ENCODE results near the gene TLCD3A. TPM values are rescaled to one million over a fixed set of nuclear protein-coding genes. Genes with fewer than 3 reads are reported as not detected.

TLCD3A gene
- polyA plus RNA-seq, 1 of the 3 experiments (the other 2 are of a cell fraction) = 31.7 TPM

DNA sequence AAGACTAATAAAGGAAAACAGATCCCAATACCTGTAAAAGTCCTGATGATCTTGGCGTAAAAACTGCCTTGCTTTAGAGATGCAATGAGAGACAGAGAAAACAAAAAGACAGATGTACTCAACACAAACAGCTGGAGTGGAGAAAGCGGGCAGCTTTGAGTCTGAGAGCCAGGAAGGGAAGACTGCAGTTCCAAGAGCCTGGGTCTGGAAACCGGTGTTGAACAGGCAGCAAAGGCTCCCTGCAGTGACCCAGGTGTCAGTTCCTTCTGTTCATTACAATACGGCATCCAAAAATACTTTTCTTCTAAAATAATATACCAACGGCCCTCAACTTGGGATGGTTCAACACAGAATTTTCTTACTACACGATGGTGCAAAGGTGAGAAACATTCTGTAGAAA lies 47.4 kb upstream of the TLCD3A start (continued):
- TF ChIP-seq, protein P1, sequence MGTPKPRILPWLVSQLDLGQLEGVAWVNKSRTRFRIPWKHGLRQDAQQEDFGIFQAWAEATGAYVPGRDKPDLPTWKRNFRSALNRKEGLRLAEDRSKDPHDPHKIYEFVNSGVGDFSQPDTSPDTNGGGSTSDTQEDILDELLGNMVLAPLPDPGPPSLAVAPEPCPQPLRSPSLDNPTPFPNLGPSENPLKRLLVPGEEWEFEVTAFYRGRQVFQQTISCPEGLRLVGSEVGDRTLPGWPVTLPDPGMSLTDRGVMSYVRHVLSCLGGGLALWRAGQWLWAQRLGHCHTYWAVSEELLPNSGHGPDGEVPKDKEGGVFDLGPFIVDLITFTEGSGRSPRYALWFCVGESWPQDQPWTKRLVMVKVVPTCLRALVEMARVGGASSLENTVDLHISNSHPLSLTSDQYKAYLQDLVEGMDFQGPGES (IDR thresholded peaks at IDR 0.05; ENCODE audit: low read depth, low read length) = no peak
- TF ChIP-seq TAF1 (IDR thresholded peaks at IDR 0.05; ENCODE audit: borderline replicate concordance, low read depth, low read length) (no peak), GATA2 (CRISPR knock-in tag; IDR thresholded peaks at IDR 0.05) (no peak)

DNA sequence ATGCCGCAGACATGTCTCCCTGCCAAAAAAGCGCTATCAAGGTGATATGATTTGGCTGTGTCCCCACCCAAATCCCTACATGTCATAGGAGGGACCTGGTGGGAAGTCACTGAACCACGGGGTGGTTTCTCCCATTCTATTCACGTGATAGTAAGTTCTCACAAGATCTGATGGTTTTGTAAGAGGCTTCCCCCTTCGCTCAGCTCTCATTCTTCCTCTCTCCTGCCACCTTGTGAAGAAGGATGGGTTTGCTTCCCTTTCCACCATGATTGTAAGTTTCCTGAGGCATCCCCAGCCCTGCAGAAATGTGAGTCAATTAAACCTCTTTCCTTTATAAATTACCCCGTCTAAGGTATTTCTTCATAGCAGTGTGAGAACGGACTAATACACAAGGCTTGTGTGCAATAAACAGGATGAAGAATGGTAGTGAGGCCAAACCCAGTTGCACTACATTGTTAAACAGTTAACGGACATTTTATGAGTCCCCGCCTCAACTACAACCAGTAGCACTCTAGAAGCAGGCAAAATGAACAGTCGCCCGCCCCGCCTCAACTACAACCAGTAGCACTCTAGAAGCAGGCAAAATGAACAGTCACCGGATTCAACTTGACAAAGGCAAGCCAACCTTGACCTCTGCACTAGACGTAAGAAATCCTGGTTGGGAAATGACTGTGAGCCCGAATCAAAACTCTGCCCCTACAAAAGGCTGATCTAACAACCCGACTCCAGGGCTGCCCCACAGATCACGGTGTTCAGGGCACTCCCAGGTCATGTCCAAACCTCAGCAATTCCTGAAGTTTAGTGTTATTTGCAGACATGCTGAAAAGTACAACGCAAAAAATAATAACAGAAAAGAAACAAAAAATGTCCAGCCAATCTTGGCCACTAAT lies 44.1 kb upstream of the TLCD3A start:
- H4K20me1 ChIP-seq (ENCODE audit: insufficient read depth) = no peaks in the 10 kb centered on the region
- no peaks in the 10 kb centered on the region for H3K9me2 ChIP-seq
- H3K4me2 ChIP-seq = no peak overlapping the region
- ChIA-PET CTCF (interaction anchor here (1.2 to 7.1 kb wide), 6 partner anchors 11 to 276 kb away, joined by 3 to 54 read pairs (median 16); no protein-coding TSS in a partner anchor), POLR2A (no interaction called here)
- H3F3A ChIP-seq (replicated peaks; ENCODE audit: insufficient read depth) = peaks cover 17% of the 10 kb centered on the region
- no peak overlapping the region for H3K9ac ChIP-seq
- TF ChIP-seq EP300 (IDR thresholded peaks at IDR 0.05; ENCODE audit: borderline replicate concordance in 1 of 2, low read depth in 1 of 2, low read length in 1 of 2) = no peak
- TF ChIP-seq, protein P2, sequence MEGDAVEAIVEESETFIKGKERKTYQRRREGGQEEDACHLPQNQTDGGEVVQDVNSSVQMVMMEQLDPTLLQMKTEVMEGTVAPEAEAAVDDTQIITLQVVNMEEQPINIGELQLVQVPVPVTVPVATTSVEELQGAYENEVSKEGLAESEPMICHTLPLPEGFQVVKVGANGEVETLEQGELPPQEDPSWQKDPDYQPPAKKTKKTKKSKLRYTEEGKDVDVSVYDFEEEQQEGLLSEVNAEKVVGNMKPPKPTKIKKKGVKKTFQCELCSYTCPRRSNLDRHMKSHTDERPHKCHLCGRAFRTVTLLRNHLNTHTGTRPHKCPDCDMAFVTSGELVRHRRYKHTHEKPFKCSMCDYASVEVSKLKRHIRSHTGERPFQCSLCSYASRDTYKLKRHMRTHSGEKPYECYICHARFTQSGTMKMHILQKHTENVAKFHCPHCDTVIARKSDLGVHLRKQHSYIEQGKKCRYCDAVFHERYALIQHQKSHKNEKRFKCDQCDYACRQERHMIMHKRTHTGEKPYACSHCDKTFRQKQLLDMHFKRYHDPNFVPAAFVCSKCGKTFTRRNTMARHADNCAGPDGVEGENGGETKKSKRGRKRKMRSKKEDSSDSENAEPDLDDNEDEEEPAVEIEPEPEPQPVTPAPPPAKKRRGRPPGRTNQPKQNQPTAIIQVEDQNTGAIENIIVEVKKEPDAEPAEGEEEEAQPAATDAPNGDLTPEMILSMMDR (IDR thresholded peaks at IDR 0.05) = peak; percentile 38
- 0 out of 2 replicates have a peak, but pooled peaks have one; percentile 6 for TF ChIP-seq SMC3 (IDR thresholded peaks at IDR 0.05; ENCODE audit: low read depth, low read length)
- TF ChIP-seq, protein P3, sequence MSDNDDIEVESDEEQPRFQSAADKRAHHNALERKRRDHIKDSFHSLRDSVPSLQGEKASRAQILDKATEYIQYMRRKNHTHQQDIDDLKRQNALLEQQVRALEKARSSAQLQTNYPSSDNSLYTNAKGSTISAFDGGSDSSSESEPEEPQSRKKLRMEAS (IDR thresholded peaks at IDR 0.05; ENCODE audit: low read depth) = no peak
- no peak for TF ChIP-seq MXI1 (IDR thresholded peaks at IDR 0.05; ENCODE audit: low read depth, low read length)
- peak; percentile 54 for TF ChIP-seq RAD21 (IDR thresholded peaks at IDR 0.05; ENCODE audit: low read length)
- no peak overlapping the region for H2AFZ ChIP-seq (ENCODE audit: low read depth)
- peaks cover 18 to 21% of the 10 kb centered on the region in 2 experiments for H3K36me3 ChIP-seq (replicated peaks in 1 of 2; ENCODE audit: control insufficient read depth in 1 of 2, insufficient read depth in 2 of 2, low read length in 1 of 2)
- 94% methylated on average over 18 of the region's 18 CpGs for WGBS (ENCODE audit: low lambda C conversion rate)
- H3K9me3 ChIP-seq = no peaks in the 10 kb centered on the region
- H3K4me1 ChIP-seq (ENCODE audit: control insufficient read depth in 1 of 2, insufficient read depth in 2 of 2, low read depth in 1 of 2, low read length in 1 of 2) = peaks cover 0 to 16% of the 10 kb centered on the region in 2 experiments; a peak in 2 of 4 replicates
- no peak for DNase-seq
- H3K79me2 ChIP-seq (ENCODE audit: insufficient read depth) = peaks cover 15% of the 10 kb centered on the region; the same call in 1 of the 2 replicates
- H3K4me3 ChIP-seq (ENCODE audit: low read depth in 2 of 2, low read length in 1 of 2) = no peak overlapping the region
- no peaks in the 10 kb centered on the region for H3K27me3 ChIP-seq (ENCODE audit: insufficient read depth)
- no peak overlapping the region for H3K27ac ChIP-seq (ENCODE audit: low read depth in 2 of 2, low read length in 1 of 2)
